ENCODE data around the gene PDZD11. TPM values are rescaled to one million over a fixed set of nuclear protein-coding genes. Genes with fewer than 3 reads are reported as not detected.
"Not testable (repeated sequence)": the region's sequence is repeated elsewhere in the genome, so short reads cannot be mapped to it uniquely, and the experiment has no call there.

PDZD11 gene
- 32.4 and 36.1 TPM in 2 replicates for total RNA-seq

DNA sequence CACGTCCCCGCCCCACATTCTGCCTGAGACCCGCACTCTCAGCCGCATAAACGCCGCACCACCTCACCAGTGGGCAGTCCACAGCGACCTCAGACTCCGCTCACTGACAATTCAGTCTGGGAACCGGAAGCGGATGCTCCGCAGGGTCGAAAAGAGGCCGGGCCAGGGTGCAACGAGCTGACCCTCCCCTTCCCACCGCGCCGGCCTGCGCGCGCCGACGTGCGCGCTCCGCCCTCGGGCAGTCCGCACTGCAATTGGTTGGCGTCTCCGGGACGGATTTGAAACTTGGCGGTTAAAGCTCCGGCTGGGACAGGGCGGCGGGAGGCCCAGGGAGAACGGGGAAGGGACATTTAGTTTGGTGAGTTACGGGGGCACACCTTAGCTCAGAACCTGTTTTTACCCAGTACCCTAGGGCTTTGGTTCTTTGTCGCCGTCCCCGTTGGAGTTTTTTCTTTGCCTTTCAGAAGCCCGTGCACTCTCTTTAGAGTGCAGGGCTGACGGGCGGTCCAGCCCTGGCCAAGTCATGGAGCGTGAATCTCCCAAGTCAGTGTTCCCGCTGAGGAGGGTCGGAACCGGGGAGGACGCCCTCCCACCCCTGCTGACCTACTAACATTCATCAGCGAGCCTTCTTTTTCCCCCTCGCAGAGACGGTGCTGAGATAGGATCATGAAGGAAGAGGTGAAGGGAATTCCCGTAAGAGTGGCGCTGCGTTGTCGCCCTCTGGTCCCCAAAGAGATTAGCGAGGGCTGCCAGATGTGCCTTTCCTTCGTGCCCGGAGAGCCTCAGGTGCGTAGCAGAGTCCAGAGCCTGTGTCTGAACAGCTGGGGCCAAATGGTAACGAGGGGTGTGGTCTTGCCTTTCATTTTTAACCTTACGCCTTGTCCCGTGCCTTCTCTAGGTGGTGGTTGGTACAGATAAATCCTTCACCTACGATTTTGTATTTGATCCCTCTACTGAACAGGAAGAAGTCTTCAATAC is at the start of gene PDZD11, which contains the start of gene KIF4A:
Gene PDZD11 (minus strand): TSS at position 135 of the 978 bp plus-strand sequence. CDS start 586 bp downstream, outside the sequence.
Gene KIF4A (plus strand): TSS at position 312 of the 978 bp plus-strand sequence. CDS start 355 bp downstream, at position 667.
- intact Hi-C loops (cut with micrococcal nuclease), result loop anchor here (1.0 to 10.0 kb wide), 7 partner anchors 45 to 1242 kb away; partner anchors contain the start of genes IGBP1 and OGT

GRCh38 chrX:70338290-70338689 is 48.6 kb upstream of the PDZD11 start:
- intact Hi-C loops (cut with micrococcal nuclease), result loop anchor here (5.0 kb wide), 1 partner anchor 49 kb away; no protein-coding TSS in a partner anchor

DNA sequence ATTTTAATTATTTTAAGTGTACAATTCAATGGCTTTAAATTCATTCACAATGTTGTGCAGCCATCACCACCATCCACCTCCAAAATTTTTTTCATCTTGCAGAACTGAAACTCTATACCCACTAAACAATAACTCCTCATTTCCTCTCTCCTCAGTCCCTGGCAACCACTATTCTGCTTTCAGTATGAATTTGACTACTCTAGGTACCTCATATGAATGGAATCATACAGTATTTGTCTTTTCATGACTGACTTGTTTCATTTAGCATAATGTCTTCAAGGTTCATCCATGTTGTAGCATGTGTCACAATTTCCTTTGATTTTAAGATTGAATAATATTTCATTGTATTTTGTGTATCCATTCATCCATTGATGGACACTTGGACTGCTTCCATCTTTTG is 47.0 kb upstream of the PDZD11 start:
- intact Hi-C loops (cut with micrococcal nuclease), result loop anchor here (2.0 to 5.0 kb wide), 2 partner anchors 51 to 204 kb away; partner anchors contain the start of gene IGBP1

GRCh38 chrX:70332600-70332999 is 42.9 kb upstream of the PDZD11 start:
- intact Hi-C loops (cut with micrococcal nuclease), result no loop called here

GRCh38 chrX:70331161-70331560 is 41.4 kb upstream of the PDZD11 start:
- intact Hi-C loops (cut with micrococcal nuclease), result no loop called here

- intact Hi-C loops (cut with micrococcal nuclease), result no loop called here
Measured at GRCh38 chrX:70324326-70324725, 34.6 kb upstream of the PDZD11 start.

- intact Hi-C loops (cut with micrococcal nuclease), result not testable (repeated sequence)
Measured at GRCh38 chrX:70323628-70324027, 33.9 kb upstream of the PDZD11 start.

DNA sequence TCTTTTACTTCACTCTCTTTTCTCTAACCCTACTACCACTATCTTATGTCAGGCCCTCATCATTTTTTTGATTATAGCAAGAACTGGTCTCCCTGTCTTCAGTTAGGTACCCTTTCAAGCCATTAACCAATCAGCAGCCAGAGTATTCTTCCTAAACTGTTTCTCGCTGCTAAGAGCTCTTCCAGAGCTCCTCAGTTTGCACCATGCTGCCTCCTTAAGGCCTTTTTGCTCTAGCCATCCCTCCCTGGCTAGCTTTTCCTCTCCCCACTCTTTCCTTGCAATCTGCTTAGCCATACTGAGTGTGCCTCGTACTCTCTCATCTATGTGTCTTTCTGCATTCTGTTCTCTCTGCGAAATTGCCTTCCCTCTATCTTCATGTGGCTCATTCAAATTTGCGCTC is 33.1 kb upstream of the PDZD11 start:
- intact Hi-C loops (cut with micrococcal nuclease), result no loop called here

- intact Hi-C loops (cut with micrococcal nuclease), result no loop called here
Measured at GRCh38 chrX:70313503-70313902, 23.8 kb upstream of the PDZD11 start.

DNA sequence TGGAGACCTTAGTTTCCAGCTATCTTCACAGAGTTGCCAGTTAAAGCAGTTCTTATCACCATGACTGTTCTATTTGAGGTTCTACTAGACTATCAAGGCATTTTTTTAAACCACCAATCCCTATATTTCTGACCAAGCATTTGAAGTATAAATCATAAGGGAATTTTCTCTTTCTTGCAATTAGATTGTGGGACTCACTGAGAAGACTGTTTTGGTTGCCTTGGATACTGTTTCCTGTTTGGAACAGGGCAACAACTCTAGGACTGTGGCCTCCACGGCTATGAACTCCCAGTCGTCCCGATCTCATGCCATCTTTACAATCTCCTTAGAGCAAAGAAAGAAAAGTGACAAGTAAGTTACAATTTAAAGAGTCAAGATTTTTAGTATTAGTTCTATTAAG is 12.0 kb upstream of the PDZD11 start:
- intact Hi-C loops (cut with micrococcal nuclease), result no loop called here

DNA sequence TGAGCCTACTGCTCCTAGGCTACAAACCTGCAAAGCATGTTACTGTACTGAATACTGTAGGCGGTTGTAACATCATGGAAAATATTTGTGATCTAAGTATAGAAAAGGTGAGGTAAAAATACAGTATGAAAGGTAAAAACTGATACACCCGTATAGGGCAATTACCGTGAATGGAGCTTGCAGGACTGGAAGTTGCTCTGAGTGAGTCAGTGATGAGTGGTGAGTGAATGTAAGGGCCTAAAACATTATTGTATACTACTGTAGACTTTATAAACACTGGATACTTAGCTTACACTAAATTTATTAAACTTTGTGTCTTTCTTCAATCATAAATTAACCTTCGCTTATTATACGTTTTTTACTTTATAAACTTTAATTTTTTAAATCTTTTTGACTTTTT is 3.9 kb upstream of the PDZD11 start:
- intact Hi-C loops (cut with micrococcal nuclease), result loop anchor here (5.0 to 10.0 kb wide), 3 partner anchors 104 to 1239 kb away; partner anchors contain the start of gene OGT

DNA sequence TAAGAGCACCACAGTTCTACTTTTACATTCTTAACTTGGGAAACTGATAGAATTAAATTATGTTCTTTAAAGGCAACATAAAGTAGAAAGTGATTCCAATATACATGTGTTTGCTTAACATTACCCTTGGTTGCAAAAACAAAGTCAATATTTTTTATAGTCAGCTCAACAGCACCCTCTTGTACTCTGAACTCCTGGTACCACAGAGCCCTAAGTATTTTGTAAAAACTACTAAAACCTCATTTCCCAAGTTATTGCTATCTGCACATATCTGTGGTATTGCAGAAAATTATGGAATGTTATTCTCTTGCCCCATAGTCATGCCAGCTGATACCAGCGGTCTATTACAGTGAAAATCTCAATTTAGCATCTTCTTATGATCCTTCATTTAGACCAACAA is 3.1 kb upstream of the PDZD11 start:
- intact Hi-C loops (cut with micrococcal nuclease), result loop anchor here (5.0 to 10.0 kb wide), 3 partner anchors 105 to 1240 kb away; partner anchors contain the start of gene OGT

DNA sequence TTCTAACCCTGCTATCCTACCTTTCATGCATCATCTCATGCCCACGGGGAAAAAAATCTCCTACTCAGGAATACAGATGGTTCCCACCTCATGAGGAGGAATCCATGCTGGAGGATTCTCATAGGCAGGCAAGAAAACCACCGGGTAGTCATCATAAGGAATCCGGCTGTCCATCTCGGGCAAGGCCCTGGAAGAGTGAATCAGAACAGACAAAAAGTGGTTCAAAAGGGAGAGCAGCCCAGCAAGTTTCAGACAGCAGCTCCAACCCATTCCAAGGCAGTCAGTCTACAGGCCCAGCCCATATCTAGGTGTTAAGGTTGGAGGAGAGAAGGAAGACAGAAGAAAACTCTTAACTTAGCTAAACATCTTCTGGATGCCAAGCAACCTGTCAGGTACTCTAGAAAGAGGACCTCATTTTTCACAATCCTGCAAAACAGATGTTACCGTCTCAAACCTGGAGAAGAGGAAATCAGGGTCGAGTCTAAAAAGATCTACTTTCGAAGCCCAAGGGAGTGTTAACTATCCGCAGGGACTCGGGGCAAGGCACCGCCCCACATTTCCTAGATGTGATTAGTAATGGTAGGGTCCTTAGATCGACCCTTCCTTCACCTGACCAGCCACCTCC is 447 bp downstream of the PDZD11 start:
- intact Hi-C loops (cut with micrococcal nuclease), result loop anchor here (1.0 kb wide), 3 partner anchors 145 to 165 kb away; partner anchors contain the start of gene IGBP1

- intact Hi-C loops (cut with micrococcal nuclease), result no loop called here
Measured at GRCh38 chrX:70281951-70282350, 7.8 kb downstream of the PDZD11 start, which contains the start of gene RAB41. Gene RAB41, plus strand, starts transcription at chrX:70282172. Its CDS starts 46 bp downstream, at chrX:70282218.

- intact Hi-C loops (cut with micrococcal nuclease), result no loop called here
Measured at GRCh38 chrX:70280573-70280972, 9.2 kb downstream of the PDZD11 start.

DNA sequence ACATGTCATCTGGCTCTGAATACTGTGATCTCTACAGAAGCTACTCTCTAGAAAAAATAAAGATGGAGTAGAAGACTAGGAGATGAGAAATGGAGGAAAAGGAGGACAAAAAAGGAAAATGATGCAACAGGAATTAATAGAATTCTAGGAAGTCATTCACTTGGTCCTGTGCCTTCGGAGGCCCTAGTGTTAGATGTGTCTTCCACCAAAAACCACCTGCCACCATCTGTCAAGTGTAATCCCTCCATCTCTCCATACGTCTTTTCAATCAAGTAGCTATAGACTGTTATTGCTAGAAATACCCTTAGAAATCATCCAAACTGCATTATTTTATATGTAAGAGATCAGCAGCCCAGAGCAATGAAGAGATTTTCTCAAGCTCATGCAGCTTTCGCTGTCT is 10.6 kb downstream of the PDZD11 start:
- intact Hi-C loops (cut with micrococcal nuclease), result no loop called here

DNA sequence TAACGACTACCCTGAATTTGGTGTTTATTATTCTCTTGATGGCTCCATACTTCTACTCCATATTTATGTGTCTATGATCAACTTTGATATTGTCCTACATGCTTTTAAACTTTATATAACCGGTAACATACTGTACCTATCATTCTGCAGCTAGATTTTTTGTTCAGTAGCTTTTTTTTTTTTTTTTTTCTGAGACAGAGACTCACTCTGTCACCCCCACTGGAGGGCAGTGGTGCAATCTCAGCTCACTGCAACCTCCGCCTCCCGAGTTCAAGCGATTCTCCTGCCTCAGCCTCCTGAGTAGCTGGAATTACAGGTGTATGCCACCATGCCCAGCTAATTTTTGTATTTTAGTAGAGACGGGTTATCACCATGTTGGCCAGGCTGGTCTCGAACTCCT is 15.7 kb downstream of the PDZD11 start:
- intact Hi-C loops (cut with micrococcal nuclease), result not testable (repeated sequence)

- intact Hi-C loops (cut with micrococcal nuclease), result no loop called here
Measured at GRCh38 chrX:70268034-70268433, 21.7 kb downstream of the PDZD11 start, which contains the start of gene ARR3. Gene ARR3, plus strand, starts transcription at chrX:70268334. Its CDS starts 1,052 bp downstream, at chrX:70269386.

GRCh38 chrX:70264784-70265183 is 24.9 kb downstream of the PDZD11 start:
- intact Hi-C loops (cut with micrococcal nuclease), result loop anchor here (5.0 kb wide), 1 partner anchor 67 kb away; no protein-coding TSS in a partner anchor

DNA sequence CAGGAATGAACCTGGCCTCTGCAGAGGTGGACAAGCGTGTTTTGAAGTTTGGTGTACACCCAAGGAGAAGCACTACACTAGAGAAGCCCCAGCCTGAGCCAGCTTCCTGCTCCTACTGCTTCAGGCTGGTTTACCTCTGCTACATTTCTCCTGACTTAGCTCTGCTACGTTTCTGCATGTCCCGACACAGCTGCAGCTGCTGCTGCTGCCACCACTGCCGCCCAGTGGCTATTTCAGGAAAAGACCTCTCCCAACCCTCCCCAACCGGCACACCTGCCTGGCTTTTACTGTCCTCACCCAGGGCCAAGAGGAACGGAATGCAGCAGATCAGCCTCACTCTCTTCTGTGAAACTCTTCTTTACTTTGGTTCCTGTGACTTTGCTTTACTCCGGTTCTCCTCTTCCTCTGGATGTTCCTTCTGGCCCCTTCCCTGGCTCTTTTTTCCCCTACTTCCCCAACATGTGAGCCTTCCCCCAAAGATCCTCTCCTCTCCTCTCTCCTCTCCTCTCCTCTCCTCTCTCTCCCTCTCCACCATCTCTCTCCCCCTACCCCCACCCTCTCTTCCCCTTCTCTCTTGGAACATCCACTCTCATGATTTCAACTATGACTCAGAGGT is 26.7 kb downstream of the PDZD11 start:
- intact Hi-C loops (cut with micrococcal nuclease), result loop anchor here (5.0 kb wide), 1 partner anchor 66 kb away; no protein-coding TSS in a partner anchor

DNA sequence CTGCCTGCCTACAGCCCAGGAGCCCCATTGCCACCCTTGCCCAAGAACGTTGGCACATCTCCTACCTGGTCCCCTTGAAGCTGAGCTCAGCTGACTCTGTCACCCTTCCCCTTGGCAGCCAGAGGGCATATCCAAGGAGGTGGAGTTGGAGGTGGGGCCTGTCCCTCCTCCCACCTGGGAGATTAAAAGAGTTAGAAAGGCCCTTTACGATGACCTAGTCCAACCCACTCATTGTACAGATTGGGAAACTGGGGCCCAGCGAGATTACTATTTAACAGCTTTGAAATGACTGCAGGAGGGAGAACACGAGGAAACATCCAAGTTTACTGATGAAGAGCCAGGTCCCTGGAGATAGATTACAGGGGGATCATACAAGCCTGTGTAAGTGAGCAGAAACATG is 29.6 kb downstream of the PDZD11 start, which contains the start of gene P2RY4:
Gene P2RY4 (minus strand): TSS at position 101 of the 400 bp plus-strand sequence. CDS start 580 bp downstream, outside the sequence.
- intact Hi-C loops (cut with micrococcal nuclease), result loop anchor here (5.0 kb wide), 1 partner anchor 63 kb away; no protein-coding TSS in a partner anchor
